GM12864 (cell line): ENCODE measurements around the gene CHST1.

Source experiments
- DNase-seq: peaks from one replicate; pipeline ENCODE4 v3.0.0-alpha.2; 2011; ENCODE audit warnings: low read depth
- H3K4me3 ChIP-seq: 2 replicates; pipeline ENCODE4 v1.5.1; 2011; ENCODE audit warnings: mild to moderate bottlenecking, low read depth, low read length, control low read depth
- CTCF ChIP-seq: IDR thresholded peaks from 2 replicates; pipeline ENCODE4 v1.5.1; 2011; ENCODE audit warnings: low read depth, mild to moderate bottlenecking, moderate library complexity, low read length, control low read depth, inconsistent platforms; ENCODE audit errors: missing control alignments

The CHST1 gene

GRCh38 chr11:45659031-45659817 is 6.2 kb downstream of the CHST1 start:
- no peak for TF ChIP-seq CTCF
- no peak overlapping the region for H3K4me3 ChIP-seq
- DNase-seq: no peak

GRCh38 chr11:45658292-45658991 is 7.0 kb downstream of the CHST1 start:
- no peak for TF ChIP-seq CTCF
- H3K4me3 ChIP-seq: no peak overlapping the region
- no peak for DNase-seq

GRCh38 chr11:45657496-45658260 is 7.7 kb downstream of the CHST1 start:
- no peak for TF ChIP-seq CTCF
- H3K4me3 ChIP-seq: no peak overlapping the region
- no peak for DNase-seq

GRCh38 chr11:45655831-45656230 is 9.6 kb downstream of the CHST1 start:
- DNase-seq: no peak
- H3K4me3 ChIP-seq: no peak overlapping the region
- TF ChIP-seq CTCF: no peak

- peak; percentile 93 for TF ChIP-seq CTCF
- no peak overlapping the region for H3K4me3 ChIP-seq
- no peak for DNase-seq
Observed at GRCh38 chr11:45655347-45655756, 10.1 kb downstream of the CHST1 start.

GRCh38 chr11:45655012-45655283 is 10.5 kb downstream of the CHST1 start:
- TF ChIP-seq CTCF: no peak
- DNase-seq: no peak
- H3K4me3 ChIP-seq: no peak overlapping the region
